Neural cell (in vitro differentiated cells): ENCODE data around the gene CCDC71. TPM values are rescaled to one million over a fixed set of nuclear protein-coding genes. Genes with fewer than 3 reads are reported as not detected.

Experiments used
- H2AFZ ChIP-seq: fragments of 200-600, 300-800 bp; sonication (generic), shearing (Covaris generic); 2 replicates; pipeline ENCODE4 v1.6.0; 2014; ENCODE audit warnings: low read depth, mild to moderate bottlenecking, antibody characterized with exemption, low read length, moderate library complexity
- H3F3A ChIP-seq: fragments of 200-600 bp; shearing (Covaris generic); 2 replicates; pipeline ENCODE4 v1.6.1; 2016; ENCODE audit warnings: mild to moderate bottlenecking, moderate library complexity, mixed read lengths, antibody characterized with exemption, low read length; ENCODE audit not compliant: insufficient read depth, poor library complexity, severe bottlenecking
- H3K27ac ChIP-seq: fragments of 200-600, 300-800 bp; sonication (generic), shearing (Covaris generic); 2 replicates; pipeline ENCODE4 v1.5.1; 2014; ENCODE audit warnings: mild to moderate bottlenecking, low read length, moderate library complexity
- H3K27me3 ChIP-seq: fragments of 300-800, 200-600 bp; sonication (generic), shearing (Covaris generic); 2 replicates; pipeline ENCODE4 v1.6.0; 2014; ENCODE audit warnings: mild to moderate bottlenecking, low read depth, low read length, moderate library complexity; ENCODE audit not compliant: insufficient read depth
- H3K36me3 ChIP-seq: fragments of 300-800, 200-600 bp; sonication (generic), shearing (Covaris generic); 2 replicates; pipeline ENCODE4 v1.5.1; 2014; ENCODE audit warnings: mild to moderate bottlenecking, antibody characterized with exemption, low read length, moderate library complexity; ENCODE audit not compliant: insufficient read depth
- H3K4me2 ChIP-seq: fragments of 300-800, 200-600 bp; sonication (generic), shearing (Covaris generic); 2 replicates; pipeline ENCODE4 v1.6.0; 2014; ENCODE audit warnings: mild to moderate bottlenecking, low read length
- H3K4me3 ChIP-seq: fragments of 300-800, 200-600 bp; sonication (generic), shearing (Covaris generic); 2 replicates; pipeline ENCODE4 v1.5.1; 2014; ENCODE audit warnings: mild to moderate bottlenecking, low read length, moderate library complexity
- H3K79me2 ChIP-seq: fragments of 200-600 bp; shearing (Covaris generic); replicated peaks from 2 replicates; pipeline ENCODE4 v1.6.0; 2014; ENCODE audit warnings: mild to moderate bottlenecking, low read length, moderate library complexity; ENCODE audit not compliant: insufficient read depth
- H3K9ac ChIP-seq: fragments of 300-800, 200-600 bp; sonication (generic), shearing (Covaris generic); 2 replicates; pipeline ENCODE4 v1.6.1; 2016; ENCODE audit warnings: mild to moderate bottlenecking, low read length, mixed read lengths
- H3K9me2 ChIP-seq: fragments of 200-600 bp; shearing (Covaris generic); 2 replicates; pipeline ENCODE4 v1.6.1; 2016; ENCODE audit warnings: mild to moderate bottlenecking, low read length, mixed read lengths; ENCODE audit not compliant: insufficient read depth
- H3K9me3 ChIP-seq: fragments of 200-600, 300-800 bp; sonication (generic), shearing (Covaris generic); 2 replicates; pipeline ENCODE4 v1.6.1; 2016; ENCODE audit warnings: mild to moderate bottlenecking, mixed run types, low read length, moderate library complexity, mixed read lengths
- H4K20me1 ChIP-seq: fragments of 200-600 bp; shearing (Covaris generic); 2 replicates; pipeline ENCODE4 v1.6.1; 2016; ENCODE audit warnings: mild to moderate bottlenecking, mixed run types; ENCODE audit not compliant: insufficient read depth
- CTCF ChIP-seq: fragments of 450-650 bp; IDR thresholded peaks from 2 replicates; pipeline ENCODE4 v1.5.1; 2014; ENCODE audit warnings: antibody characterized with exemption, mild to moderate bottlenecking, moderate library complexity; ENCODE audit not compliant: poor library complexity, severe bottlenecking
- EP300 ChIP-seq: fragments of 450-650 bp; conservative IDR thresholded peaks from 2 replicates; pipeline ENCODE4 v1.6.1; 2014; ENCODE audit warnings: antibody characterized with exemption, mild to moderate bottlenecking, moderate library complexity; ENCODE audit not compliant: poor library complexity, severe bottlenecking
- EZH2 ChIP-seq: fragments of 200-600, 300-800 bp; shearing (Covaris generic), sonication (generic); IDR thresholded peaks from 2 replicates; pipeline ENCODE4 v1.6.1; 2014; ENCODE audit warnings: antibody characterized with exemption, low read length, borderline replicate concordance, mild to moderate bottlenecking; ENCODE audit not compliant: insufficient read depth, poor library complexity, severe bottlenecking
- MXI1 ChIP-seq: fragments of 450-650 bp; conservative IDR thresholded peaks from 2 replicates; pipeline ENCODE4 v1.6.1; 2014; ENCODE audit warnings: antibody characterized with exemption, mild to moderate bottlenecking; ENCODE audit not compliant: poor library complexity, severe bottlenecking
- POLR2AphosphoS5 ChIP-seq: IDR thresholded peaks from 2 replicates; pipeline ENCODE4 v1.6.1; 2012
- RAD21 ChIP-seq: fragments of 450-650 bp; conservative IDR thresholded peaks from 2 replicates; pipeline ENCODE4 v1.6.1; 2014; ENCODE audit warnings: antibody characterized with exemption, mild to moderate bottlenecking, moderate library complexity
- REST ChIP-seq: IDR thresholded peaks from 2 replicates; pipeline ENCODE4 v1.6.1; 2012; ENCODE audit warnings: borderline replicate concordance
- SMC3 ChIP-seq: fragments of 450-650 bp; conservative IDR thresholded peaks from 2 replicates; pipeline ENCODE4 v1.6.1; 2014; ENCODE audit warnings: antibody characterized with exemption, mild to moderate bottlenecking, moderate library complexity; ENCODE audit not compliant: poor library complexity
- TAF1 ChIP-seq: IDR thresholded peaks from 2 replicates; pipeline ENCODE4 v1.6.1; 2012; ENCODE audit warnings: low read depth
- polyA plus RNA-seq: library from polyadenylated mRNA; depleted of rRNA; stranded (reverse); fragments of >200 nt; gene quantifications from 2 replicates; pipeline ENCODE4 v1.2.3, GENCODE V29; 2014

CCDC71 gene
- polyA plus RNA-seq, 1 donor from 2014 or later: 14.8 TPM

- no peak overlapping the region for H3K4me2 ChIP-seq
- no peak overlapping the region for H3K27ac ChIP-seq
- no peaks in the 10 kb centered on the region for H3K9me3 ChIP-seq
- H3K27me3 ChIP-seq: no peaks in the 10 kb centered on the region
- H4K20me1 ChIP-seq: no peaks in the 10 kb centered on the region
- no peaks in the 10 kb centered on the region for H3F3A ChIP-seq
- no peak overlapping the region for H3K9ac ChIP-seq
- H3K79me2 ChIP-seq: peaks cover 18% of the 10 kb centered on the region
- H2AFZ ChIP-seq: no peak overlapping the region
- TF ChIP-seq RAD21 (no peak), TAF1 (no peak)
- H3K9me2 ChIP-seq: no peaks in the 10 kb centered on the region
- H3K4me3 ChIP-seq: no peak overlapping the region
- no peaks in the 10 kb centered on the region for H3K36me3 ChIP-seq
Observed at GRCh38 chr3:49161197-49161596, 4.9 kb downstream of the CCDC71 start.

- Histone ChIP-seq H3K4me2 (no peak overlapping the region), H3K27ac (no peak overlapping the region), H4K20me1 (no peaks in the 10 kb centered on the region), H3K9ac (no peak overlapping the region), H3K9me3 (no peaks in the 10 kb centered on the region), H3K79me2 (no peaks in the 10 kb centered on the region), H3K27me3 (no peaks in the 10 kb centered on the region), H3K9me2 (no peaks in the 10 kb centered on the region), H2AFZ (no peak overlapping the region), H3F3A (no peaks in the 10 kb centered on the region), H3K4me3 (no peak overlapping the region), H3K36me3 (no peaks in the 10 kb centered on the region)
- TF ChIP-seq POLR2AphosphoS5: no peak
- TF ChIP-seq EP300: no peak
- TF ChIP-seq TAF1: no peak
- TF ChIP-seq SMC3: no peak
- no peak for TF ChIP-seq EZH2
- no peak for TF ChIP-seq RAD21
- no peak for TF ChIP-seq REST
- no peak for TF ChIP-seq MXI1
- TF ChIP-seq CTCF: no peak
Observed at GRCh38 chr3:49158792-49159191, 7.3 kb downstream of the CCDC71 start.
